ENCODE measurements around the gene DOCK4. TPM values are rescaled to one million over a fixed set of nuclear protein-coding genes. Genes with fewer than 3 reads are reported as not detected.

Gene DOCK4
- total and polyA plus RNA-seq, 2 of the 8 experiments (the other 6 are each of a cell fraction or from before 2014, with no cell fraction given): 5.1 to 23.6 TPM

GRCh38 chr7:112185005-112185834 is 21.0 kb downstream of the DOCK4 start:
- H2BK20ac ChIP-seq (ENCODE audit: low read length): no peak overlapping the region
- no peak overlapping the region for H3K4ac ChIP-seq (replicated peaks; ENCODE audit: insufficient read length, low read depth, low read length)
- peaks cover 0 to under 1% (median 0%) of the 10 kb centered on the region in 4 experiments; a peak in 1 of 7 replicates for H3K4me1 ChIP-seq (replicated peaks in 1 of 4; ENCODE audit: control insufficient read depth in 3 of 4, insufficient read depth in 4 of 4, low read length in 3 of 4)
- H2BK15ac ChIP-seq (ENCODE audit: low read length): no peak overlapping the region
- no peaks in the 10 kb centered on the region for H3K23me2 ChIP-seq (ENCODE audit: low read depth, low read length)
- FAIRE-seq (no peak), DNase-seq (ENCODE audit: low read depth in 1 of 2, low spot score in 2 of 2) (no peak)
- no peak overlapping the region for H3K4me3 ChIP-seq (ENCODE audit: extremely low read depth in 1 of 4, insufficient read depth in 2 of 4, low read depth in 3 of 4, low read length in 4 of 4)
- no peak overlapping the region for H3K9ac ChIP-seq (replicated peaks in 1 of 4; ENCODE audit: extremely low read depth in 1 of 4, low read depth in 3 of 4, low read length in 3 of 4)
- ChIA-PET CTCF (ENCODE audit: partially characterized antibody) (no interaction called here), POLR2A (ENCODE audit: partially characterized antibody) (interaction anchor here (0.6 to 3.4 kb wide), 2 partner anchors 10 to 20 kb away, joined by 3 to 9 read pairs; no protein-coding TSS in a partner anchor)
- WGBS, 2 experiments (ENCODE audit: extremely low coverage in 1 of 2, insufficient coverage in 1 of 2, insufficient read length in 1 of 2, insufficient replicate concordance in 2 of 2, low coverage in 1 of 2, low lambda C conversion rate in 2 of 2, missing lambda C conversion rate in 1 of 2): 87% methylated on average over 4 of the region's 4 CpGs; no CpG with 5 or more reads in 1 of the 2 experiments
- H4K20me1 ChIP-seq (replicated peaks in 1 of 2; ENCODE audit: control insufficient read depth in 1 of 2, insufficient read depth in 2 of 2, low read length in 2 of 2): peaks cover 3 to 4% of the 10 kb centered on the region in 2 experiments
- H3K4me2 ChIP-seq (ENCODE audit: insufficient read depth in 1 of 2, low read depth in 2 of 2, low read length in 2 of 2): no peak overlapping the region
- no peak for TF ChIP-seq SIN3A (conservative IDR thresholded peaks at IDR 0.05 in 1 of 2, IDR thresholded peaks at IDR 0.05 in 1 of 2; ENCODE audit: low read depth in 1 of 2, low read length in 2 of 2)
- no peak for TF ChIP-seq CTCF (IDR thresholded peaks at IDR 0.05; ENCODE audit: control extremely low read depth in 1 of 3, insufficient read depth in 1 of 3, low read depth in 1 of 3, low read length in 3 of 3)
- TF ChIP-seq ZNF274 (IDR thresholded peaks at IDR 0.05; ENCODE audit: borderline replicate concordance, extremely low read depth, low read length): no peak
- TF ChIP-seq SP4 (IDR thresholded peaks at IDR 0.05; ENCODE audit: low read length): no peak
- TF ChIP-seq RXRA (IDR thresholded peaks at IDR 0.05; ENCODE audit: insufficient read depth, low read depth, low read length): no peak
- no peak for TF ChIP-seq ASH2L (IDR thresholded peaks at IDR 0.05; ENCODE audit: low read length)
- TF ChIP-seq POU5F1 (IDR thresholded peaks at IDR 0.05; ENCODE audit: low read depth, low read length): no peak
- TF ChIP-seq, protein P1, sequence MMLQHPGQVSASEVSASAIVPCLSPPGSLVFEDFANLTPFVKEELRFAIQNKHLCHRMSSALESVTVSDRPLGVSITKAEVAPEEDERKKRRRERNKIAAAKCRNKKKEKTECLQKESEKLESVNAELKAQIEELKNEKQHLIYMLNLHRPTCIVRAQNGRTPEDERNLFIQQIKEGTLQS (IDR thresholded peaks at IDR 0.05; ENCODE audit: insufficient read depth, low read depth, low read length): no peak
- TF ChIP-seq SIRT6 (IDR thresholded peaks at IDR 0.05; ENCODE audit: low read length): no peak
- no peak overlapping the region for H2BK12ac ChIP-seq (ENCODE audit: low read depth, low read length)
- H4K8ac ChIP-seq (ENCODE audit: extremely low read depth, insufficient read depth, low read length): no peak overlapping the region
- no peak overlapping the region for H3K27ac ChIP-seq (ENCODE audit: low read depth, low read length)
- peaks cover 0 to 50% of the 10 kb centered on the region in 2 experiments; a peak in 2 of 4 replicates for H3K79me2 ChIP-seq (ENCODE audit: control insufficient read depth in 1 of 2, insufficient read depth in 2 of 2, low read length in 2 of 2)
- H3K36me3 ChIP-seq (ENCODE audit: control insufficient read depth in 2 of 4, insufficient read depth in 4 of 4, low read length in 3 of 4): no peaks in the 10 kb centered on the region
- H2BK5ac ChIP-seq (ENCODE audit: low read depth, low read length): no peak overlapping the region
- H3K18ac ChIP-seq (ENCODE audit: extremely low read depth, low read length): no peak overlapping the region
- H3K9me3 ChIP-seq (ENCODE audit: insufficient read depth in 2 of 2, low read depth in 1 of 2, low read length in 1 of 2): no peaks in the 10 kb centered on the region
- peaks cover 6% of the 10 kb centered on the region; the same call in 1 of the 2 replicates for H3K79me1 ChIP-seq (ENCODE audit: low read depth, low read length)
- no peak overlapping the region for H2BK120ac ChIP-seq (replicated peaks; ENCODE audit: low read depth, low read length)
- H3K56ac ChIP-seq (replicated peaks; ENCODE audit: insufficient read length, low read depth, low read length): no peak overlapping the region
- H3K14ac ChIP-seq (ENCODE audit: insufficient read length): no peak overlapping the region
- no peak overlapping the region for H2AFZ ChIP-seq (ENCODE audit: low read length)
- no peak overlapping the region for H4K5ac ChIP-seq (ENCODE audit: insufficient read length, low read depth, low read length)
- no peak overlapping the region for H4K91ac ChIP-seq (replicated peaks; ENCODE audit: insufficient read length, low read length)
- no peak overlapping the region for H3K23ac ChIP-seq (ENCODE audit: insufficient read length)
- no peak overlapping the region for H2AK5ac ChIP-seq (ENCODE audit: low read depth, low read length)
- no peaks in the 10 kb centered on the region for H3K27me3 ChIP-seq (replicated peaks in 1 of 4; ENCODE audit: control insufficient read depth in 3 of 4, extremely low read depth in 1 of 4, insufficient read depth in 3 of 4, low read length in 3 of 4)

Measured in H1 (cell line).